Activated effector memory CD4-positive, alpha-beta T cell treated with Interleukin-2 at 50 U/mL for 16 hours (primary cell): Measurements from ENCODE around the gene SLC52A3.

Experiments
- DNase-seq: peaks from one replicate; pipeline ENCODE4 v3.0.0-alpha.2; 2020

The SLC52A3 gene

GRCh38 chr20:764255-764654, 4.0 kb downstream of the SLC52A3 start:
- no peak for DNase-seq

DNA sequence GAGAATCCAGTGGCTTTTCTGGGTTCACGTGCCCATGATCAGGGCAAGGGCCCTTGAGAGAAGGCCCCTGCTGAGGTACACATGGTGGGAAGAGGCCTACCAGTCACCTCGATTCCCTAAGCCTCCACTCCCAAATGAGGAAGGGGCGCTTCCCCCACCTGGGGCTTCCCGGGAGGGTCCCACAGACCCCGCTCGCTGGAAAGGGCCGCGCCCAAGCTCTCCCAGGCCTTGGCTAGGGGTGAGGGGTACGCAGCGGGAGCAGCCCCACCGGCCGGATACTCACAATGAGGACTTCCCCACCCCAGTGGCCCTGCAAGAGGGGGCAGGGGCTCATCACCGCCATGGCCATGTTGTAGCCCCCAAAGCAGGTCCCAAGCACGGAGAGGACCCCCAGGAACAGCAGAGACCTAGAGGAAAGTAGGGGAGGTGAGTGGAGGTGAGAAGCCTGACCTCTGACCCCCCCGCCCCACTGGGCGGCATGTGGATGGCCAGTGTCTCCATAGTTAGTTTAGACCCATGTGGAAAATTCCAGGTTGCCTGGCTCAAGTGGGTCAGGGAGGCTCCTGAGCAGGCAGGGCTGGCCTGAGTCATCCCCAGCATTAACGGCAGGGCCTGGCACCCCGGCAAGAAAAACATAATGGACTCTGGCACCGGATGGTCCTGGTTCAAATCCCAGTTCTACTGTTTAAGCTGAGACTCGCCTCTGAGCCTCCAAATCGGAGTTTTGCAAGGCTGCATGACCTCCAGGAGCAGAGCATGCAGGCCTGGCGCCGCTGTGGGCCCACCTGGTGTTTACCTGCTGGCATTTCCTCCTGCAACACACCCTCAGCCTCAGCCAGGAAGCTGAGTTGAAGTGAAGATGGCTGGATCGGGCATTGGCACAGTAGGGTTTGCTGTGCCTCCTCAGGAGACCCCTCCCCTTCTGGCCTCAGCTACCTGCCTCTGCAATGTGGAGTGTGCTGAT, 6.6 kb downstream of the SLC52A3 start:
- no peak for DNase-seq

GRCh38 chr20:760751-761417, 7.4 kb downstream of the SLC52A3 start:
- DNase-seq = no peak

- DNase-seq = no peak
Measured at GRCh38 chr20:757506-757905, 10.8 kb downstream of the SLC52A3 start.

DNA sequence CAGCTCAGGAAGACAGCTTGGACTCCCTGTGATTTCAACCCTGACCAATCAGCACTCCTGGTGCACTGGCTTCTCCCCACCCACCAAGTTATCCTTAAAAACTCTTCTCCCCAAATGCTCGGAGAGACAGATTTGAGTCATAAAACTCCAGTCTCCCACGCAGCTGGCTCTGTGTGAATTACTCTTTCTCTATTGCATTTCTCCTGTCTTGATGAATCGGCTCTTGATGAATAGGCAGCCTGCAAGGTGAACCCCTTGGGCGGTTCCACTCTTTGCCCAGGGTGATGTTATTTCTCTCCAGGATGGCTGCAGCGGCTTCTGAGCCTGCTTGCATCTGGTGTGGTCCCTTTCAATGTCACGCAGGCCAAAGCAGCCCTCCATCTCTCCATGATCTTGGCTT, 12.4 kb downstream of the SLC52A3 start:
- DNase-seq = no peak

DNA sequence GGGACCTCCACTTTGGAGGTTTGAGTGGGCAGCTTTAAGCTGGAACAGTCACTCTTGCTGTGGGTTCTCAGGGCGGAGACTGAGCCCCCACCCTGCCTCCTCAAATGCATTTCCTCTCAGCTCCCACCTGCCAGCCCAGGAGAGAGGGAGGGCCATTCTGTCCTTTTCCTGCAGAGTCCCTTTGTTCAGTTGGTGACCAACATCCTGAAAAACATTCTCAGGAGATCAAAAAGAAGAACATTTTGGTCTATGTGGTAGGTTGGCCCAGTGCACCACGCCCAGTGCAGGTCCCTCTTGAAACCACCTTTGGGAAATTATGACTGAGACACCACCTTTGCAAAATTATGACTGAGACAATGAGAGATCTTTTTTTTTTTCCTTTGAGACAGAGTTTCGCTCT, 13.4 kb downstream of the SLC52A3 start:
- DNase-seq = no peak

GRCh38 chr20:753897-754635, 14.2 kb downstream of the SLC52A3 start:
- no peak for DNase-seq

- no peak for DNase-seq
Measured at GRCh38 chr20:753136-753535, 15.2 kb downstream of the SLC52A3 start.

DNA sequence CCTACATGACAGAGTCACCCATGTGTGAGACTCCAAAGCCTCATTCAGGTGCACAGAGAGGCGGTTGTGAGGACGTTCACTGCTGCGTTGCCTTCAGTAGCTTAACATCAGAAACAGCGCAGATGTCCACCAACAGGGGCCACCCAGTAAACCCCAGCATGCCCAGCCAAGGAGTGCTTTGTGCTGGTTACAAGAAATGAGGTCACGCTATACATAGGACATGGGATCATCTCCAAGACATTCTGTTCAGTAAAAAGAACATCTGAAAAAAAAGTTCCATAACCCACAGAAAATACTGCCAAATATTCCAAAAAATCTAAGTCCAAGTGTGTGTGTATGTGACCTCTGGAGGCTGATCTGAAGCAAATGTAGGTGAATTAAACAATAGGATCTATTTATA, 16.0 kb downstream of the SLC52A3 start:
- DNase-seq = no peak

DNA sequence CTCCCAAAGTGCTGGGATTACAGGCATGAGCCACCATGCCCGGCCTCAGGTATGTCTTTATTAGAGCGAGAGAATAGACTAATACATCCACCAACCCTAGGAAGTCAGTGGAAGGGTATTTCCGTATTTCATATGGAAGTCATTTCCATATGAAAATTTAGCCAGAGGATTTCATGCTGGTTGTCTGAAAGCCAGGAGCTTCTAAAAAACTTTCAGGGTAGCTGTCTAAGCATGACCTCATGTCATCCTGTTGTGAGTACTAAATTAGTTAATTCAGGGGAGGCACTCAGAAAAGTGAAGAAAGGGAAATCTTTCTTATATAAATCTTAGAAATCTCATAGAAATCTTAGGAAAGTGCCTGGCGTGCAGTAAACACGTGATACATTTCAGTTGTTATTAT, 16.5 kb downstream of the SLC52A3 start:
- DNase-seq = no peak

DNA sequence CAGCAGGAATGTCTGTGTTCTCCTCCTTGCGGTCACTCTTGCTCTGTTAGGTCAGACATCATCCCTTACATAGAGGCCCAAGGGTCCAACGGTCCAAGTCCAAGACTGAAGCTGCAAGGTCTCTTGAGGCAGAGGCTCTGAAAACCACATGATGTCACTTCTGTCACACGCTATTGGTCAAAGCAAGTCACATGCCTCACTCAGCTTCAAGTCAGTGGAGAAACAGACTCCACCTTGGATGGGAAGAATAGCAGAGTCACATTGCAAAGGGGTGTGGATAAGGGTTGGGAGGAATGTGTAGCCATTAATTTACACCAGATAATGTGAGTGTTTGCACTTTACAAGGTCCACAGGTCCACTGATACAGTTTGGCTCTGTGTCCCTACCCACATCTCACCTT, 17.5 kb downstream of the SLC52A3 start:
- no peak for DNase-seq

GRCh38 chr20:745683-746301, 22.5 kb downstream of the SLC52A3 start:
- DNase-seq = no peak

DNA sequence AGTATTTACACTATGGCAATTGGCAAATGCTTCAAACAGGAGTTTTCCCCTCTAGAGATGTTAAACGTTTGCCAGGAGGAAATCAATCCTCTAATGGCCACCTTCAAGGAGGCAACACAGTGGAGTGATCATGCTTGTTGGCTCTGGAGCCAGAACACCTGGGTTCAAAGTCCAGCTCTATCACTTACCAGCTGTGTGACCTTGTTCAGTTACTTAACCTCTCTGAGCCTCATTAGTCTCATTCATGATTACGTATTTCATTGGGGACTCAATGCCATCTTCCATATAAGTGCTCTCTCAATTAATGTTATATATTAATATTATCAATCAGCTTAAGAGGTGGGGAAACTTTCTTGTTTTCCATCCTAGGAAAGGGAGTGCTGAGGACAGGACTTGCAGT, 26.1 kb downstream of the SLC52A3 start:
- no peak for DNase-seq

GRCh38 chr20:741620-742019, 26.7 kb downstream of the SLC52A3 start:
- DNase-seq = no peak

DNA sequence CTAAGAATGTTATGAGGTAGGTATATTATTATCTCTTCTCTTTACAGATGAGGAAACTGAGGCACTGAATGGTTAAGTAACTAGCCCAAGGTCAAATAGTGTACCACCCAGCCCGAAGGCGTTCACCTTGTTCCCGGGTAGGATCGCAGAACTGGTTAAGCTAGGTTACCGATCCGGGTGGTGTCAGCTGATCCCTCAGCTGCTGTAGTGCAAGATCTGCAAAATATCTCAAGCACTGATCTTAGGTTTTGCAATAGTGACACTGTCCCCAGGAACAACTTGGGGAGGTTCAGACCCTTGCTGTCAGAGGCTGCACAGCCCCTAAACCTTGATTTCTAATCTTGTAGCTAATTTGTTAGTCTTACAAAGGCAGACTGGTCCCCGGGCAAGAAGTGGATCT, 28.1 kb downstream of the SLC52A3 start:
- no peak for DNase-seq

- DNase-seq = no peak
Measured at GRCh38 chr20:739736-740135, 28.6 kb downstream of the SLC52A3 start.

DNA sequence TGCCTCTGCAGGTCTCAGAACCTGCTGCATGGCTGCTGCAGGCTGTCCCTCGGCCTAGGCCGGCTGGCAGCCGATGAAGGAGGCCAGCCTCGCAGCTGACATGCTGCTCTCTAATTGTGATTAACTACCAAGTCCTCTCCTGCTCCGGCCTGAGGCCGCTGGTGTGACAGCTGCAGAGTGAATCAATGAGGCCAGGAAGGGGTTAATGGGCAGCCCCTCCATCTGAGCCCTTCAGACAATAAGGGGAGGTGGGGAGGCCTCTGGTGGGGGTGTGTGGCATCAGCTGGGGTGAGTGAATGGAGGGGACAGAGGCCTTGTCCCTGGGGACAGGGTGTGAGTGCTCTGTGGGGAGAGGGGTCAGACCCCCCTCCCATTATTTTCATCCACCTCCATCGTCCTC, 34.4 kb downstream of the SLC52A3 start:
- no peak for DNase-seq

- no peak for DNase-seq
Measured at GRCh38 chr20:732727-733126, 35.6 kb downstream of the SLC52A3 start.

GRCh38 chr20:731891-732560, 36.3 kb downstream of the SLC52A3 start:
- DNase-seq = no peak

DNA sequence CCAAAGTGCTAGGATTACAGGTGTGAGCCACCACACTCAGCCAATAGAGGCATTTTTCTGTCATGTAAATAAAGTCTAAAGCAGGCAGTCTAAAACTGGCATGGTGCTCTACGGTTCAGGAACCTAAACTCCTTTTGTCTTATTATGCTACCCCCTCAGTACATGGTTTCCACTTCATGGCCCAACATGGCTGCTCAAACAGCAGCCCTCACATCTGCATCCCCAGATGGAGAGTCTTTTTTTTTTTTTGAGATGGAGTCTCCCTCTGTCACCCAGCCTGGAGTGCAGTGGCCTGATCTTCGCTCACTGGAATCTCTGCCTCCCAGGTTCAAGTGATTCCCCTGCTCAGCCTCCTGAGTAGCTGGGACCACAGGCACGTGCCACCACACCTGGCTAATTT, 38.3 kb downstream of the SLC52A3 start:
- no peak for DNase-seq

- DNase-seq = no peak
Measured at GRCh38 chr20:728256-728944, 39.9 kb downstream of the SLC52A3 start.

GRCh38 chr20:726160-726559, 42.1 kb downstream of the SLC52A3 start:
- DNase-seq = no peak
